NCI-H345 treated with DMSO at 0.1 percent for 48 hours (cell line): ENCODE measurements around the gene TRAPPC10.
"Not testable (repeated sequence)": the region's sequence is repeated elsewhere in the genome, so short reads cannot be mapped to it uniquely, and the experiment has no call there.

Source experiments
- DNase-seq: peaks from one replicate; lab custom pipeline; 2025; ENCODE audit not compliant: unreplicated experiment; lab: John Stamatoyannopoulos, UW

TRAPPC10 gene

DNA sequence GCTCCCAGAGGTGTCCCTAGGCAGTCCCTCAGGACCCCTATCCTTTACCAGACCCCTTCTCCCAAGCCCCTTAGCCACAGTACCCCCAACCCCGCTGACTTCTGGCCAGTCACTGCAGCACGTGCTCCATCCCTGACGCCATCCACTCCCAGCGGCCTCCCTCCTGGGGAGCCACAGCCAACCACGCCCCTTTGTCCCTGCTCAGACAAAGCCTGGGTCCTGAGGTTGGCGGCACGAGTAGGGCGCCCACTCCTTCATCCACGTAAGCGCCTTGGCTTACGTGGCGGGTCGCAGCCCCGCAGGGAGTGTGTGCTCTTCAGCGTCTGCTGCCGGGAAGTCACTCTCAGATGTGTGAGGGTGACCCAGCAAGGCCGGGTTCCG, 128.4 kb downstream of the TRAPPC10 start:
- DNase-seq: not testable (repeated sequence)

DNA sequence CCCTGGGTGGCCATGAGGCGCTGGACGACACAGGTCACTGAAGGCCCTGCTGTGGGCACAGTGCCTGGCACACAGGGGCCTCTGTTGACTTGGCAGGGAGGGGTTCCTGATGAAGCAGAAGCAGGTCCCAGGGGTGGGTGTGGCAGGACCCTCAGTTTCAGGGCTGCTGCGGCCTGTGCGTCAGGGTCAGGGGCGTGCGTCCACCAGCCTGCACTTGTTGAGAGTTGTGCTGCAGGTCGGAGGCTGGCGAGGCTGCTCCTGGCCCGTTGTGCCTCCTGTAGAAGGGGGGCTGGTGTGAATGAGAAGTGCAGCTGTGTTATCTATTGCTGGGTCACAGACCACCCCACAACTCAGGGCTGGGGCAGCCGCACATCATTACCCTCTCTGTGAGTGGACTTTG, 130.4 kb downstream of the TRAPPC10 start:
- DNase-seq: not testable (repeated sequence)

DNA sequence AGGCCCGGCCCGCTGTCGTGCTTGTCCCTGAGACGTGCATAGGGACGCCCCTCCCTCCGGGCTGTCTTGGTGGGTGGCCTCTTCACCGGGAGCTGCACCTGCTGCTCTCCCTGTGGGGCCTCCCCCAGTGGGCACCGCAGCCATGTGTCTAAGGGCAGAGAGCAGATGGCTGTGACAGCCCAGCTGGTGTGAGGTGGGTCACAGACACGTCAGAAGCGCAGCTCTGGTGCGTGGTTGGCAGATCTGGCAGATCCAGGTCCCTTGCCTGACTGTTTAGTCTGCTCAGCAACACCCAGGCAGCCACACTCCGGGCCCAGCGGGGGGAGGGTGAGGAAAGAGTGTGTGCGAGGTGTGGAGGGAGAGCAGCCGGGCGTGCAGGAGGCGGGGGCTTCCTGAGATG, 131.3 kb downstream of the TRAPPC10 start:
- not testable (repeated sequence) for DNase-seq

DNA sequence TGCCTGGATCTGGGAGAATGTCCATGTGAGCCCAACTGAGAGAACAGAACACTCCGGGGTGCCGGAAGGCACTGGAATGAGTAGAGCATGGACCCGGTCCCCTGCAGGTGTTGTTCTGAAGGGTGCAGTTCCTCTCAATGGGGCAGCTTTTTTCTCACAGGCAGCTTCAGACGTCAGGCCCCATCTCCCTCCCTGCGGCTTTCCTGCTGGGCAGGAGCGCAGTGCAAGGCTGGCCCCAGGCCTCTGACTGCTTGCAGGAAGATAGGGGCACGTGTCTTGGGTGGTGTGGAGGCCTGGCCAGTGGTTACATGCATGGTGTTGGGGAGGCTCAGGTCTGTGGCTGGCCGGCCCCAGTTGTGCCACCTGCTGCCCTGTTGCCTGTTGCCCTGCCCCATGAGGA, 131.9 kb downstream of the TRAPPC10 start:
- not testable (repeated sequence) for DNase-seq

DNA sequence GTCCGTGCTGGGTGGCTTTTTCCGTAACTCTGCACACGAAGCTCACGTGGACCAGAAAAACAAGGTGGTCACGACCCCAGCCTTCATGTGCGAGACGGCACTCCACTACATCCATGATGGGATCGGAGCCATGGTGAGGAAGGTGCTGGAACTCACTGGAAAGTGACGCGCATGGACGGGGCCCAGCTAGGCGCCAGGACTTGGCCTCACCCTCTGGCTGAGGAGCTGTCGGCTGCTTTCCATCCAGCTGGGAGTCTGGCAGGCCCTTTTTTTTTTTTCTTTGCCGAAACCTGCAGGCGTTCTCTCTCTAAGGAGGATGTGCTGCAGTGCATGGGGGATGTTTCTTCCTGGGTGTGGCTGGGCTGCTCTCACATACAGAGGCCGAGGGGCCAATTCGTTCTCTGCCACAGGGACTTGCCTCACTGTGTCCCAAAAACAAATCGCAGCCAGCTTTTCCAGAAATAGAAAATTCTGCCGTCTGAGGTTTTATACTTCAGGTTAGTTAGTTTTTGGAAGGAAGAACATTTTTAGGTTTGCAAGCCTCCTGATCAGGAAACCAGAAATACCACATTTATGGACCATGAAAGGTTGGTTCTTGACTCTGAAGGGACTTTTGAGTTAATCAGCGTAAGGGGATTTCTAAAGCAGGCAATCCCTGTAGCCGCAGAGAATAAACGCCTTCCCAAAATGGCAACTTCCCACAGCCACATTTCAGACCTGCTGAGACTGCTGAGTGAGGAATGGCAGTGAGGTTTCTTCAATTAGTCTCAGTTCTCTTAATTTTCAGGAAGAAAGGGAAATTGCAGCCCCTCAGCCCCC, 132.9 kb downstream of the TRAPPC10 start:
- DNase-seq: not testable (repeated sequence)

DNA sequence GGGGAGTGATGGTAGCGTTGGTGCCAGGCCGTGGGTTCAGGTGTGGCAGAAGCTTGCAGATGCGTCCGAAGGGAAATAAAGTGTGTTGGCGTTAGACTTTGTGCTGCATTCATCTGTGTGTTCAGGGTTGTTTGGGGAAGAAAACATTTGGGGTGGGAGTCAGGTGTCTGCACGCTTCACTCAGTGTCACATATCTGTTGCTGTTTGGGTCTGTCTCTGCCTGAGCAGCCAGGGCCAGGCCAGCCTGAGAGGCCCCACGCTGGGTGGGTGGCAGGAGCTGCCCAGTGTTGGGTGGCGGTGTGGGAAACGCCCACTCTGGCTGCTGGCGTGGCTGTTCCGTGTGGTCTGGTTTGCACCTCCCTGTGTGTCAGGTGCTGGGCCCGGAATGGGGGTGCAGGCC, 133.5 kb downstream of the TRAPPC10 start:
- not testable (repeated sequence) for DNase-seq

DNA sequence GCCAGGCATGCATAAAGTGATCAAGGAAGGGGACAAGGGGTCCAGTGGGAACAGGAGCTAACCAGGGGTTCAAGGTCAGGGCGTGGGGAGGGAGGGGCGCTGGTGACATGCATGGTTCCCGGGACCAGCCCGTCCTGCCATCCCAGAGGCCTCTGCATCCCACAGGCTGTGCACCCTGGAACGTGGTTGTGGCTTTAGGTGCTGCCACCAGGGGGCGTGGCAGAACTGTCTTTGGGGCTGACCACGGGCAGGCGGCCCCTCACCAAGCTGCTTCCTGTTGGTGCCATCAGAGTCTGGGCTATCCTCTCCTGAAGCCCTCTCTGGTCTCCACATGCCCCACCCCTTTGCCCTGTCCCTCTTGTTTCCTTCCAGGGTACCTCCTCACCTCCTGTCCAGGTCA, 135.0 kb downstream of the TRAPPC10 start:
- DNase-seq: not testable (repeated sequence)

DNA sequence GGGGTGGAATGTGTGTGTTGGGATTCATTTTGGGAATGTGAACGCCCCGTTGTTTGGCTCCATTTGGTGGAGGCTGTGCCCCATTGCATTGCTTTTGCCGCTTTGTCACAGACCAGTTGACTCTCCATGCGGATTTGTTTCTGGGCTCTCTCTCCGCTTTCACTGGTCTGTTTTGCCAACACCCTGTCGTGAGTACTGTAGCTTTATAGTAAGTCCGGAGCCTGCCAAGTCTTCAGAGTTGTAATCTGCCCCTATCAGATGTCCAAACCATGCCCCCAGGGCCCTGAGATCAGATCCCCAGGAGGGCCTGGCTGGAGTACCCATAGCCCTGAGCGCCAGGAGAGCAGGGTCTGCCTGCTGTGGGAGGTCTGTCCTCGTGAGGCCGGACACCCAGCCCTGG, 138.1 kb downstream of the TRAPPC10 start:
- not testable (repeated sequence) for DNase-seq

DNA sequence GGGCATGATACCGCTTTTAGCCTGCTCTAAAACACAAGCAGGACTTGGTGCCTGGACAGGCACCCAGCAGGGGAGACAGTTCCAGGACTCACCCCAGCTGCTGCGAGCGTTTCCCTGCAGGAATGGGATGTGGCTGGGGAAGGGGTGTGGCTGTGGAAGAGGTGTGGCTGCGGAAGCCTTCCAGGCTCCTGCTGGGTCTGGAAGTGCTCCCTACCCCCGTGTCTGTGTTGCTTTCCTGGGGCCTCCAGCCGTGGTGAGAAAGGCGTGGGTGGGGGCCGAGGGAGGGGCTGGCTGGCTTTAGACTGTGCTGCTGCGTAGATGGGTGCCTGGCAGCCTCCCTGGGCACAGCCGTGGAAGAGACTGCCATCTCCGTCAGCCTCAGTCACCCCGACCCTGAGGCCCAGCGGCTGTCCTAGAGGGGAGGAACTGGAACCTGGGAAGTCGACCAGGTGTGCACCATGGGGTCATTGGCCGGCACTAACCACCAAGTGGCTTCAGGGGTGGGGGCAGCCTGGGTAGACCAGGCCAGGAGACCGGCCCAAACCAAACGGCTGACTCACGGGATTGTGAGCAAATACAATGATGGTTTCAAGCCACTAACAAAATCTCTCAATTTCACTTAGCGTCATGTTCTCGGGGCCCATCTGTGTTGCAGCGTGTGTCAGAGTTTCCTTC, 141.2 kb downstream of the TRAPPC10 start:
- not testable (repeated sequence) for DNase-seq

DNA sequence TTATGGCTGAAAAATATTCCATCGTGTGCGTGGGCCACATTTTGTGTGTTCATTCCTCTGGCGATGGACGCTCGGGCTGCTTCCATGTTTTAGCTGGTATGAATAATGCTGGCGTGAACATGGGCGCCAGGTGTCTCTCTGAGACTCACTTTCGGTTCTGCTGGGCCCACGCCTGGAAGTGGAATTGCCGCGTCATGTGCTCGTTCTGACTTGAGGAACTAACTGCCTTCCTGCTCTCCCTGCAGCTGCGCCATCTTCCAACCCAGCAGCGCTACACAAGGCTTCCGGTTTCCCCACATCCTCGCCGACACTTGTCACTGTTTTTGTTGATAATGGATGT, 141.8 kb downstream of the TRAPPC10 start:
- DNase-seq: not testable (repeated sequence)

DNA sequence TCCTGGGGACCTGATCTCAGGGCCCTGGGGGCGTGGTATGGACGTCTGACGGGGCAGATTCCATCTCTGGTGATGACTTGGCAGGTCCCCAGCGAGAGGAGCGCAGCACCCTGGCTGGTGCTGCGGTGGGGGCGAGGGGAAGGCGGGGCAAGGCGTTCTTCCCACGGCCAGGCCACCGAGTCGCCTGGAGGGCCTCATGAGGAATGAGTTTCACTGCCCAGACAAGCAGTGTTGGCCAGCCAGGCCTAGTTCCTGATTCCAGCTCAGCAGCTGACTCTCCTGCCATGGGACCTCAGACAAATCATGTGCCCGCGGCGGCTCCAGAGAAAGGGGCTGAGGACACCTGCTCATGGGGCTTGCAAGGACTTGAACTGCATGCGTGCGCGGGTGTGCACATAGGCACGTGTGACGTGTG, 142.7 kb downstream of the TRAPPC10 start:
- DNase-seq: not testable (repeated sequence)

DNA sequence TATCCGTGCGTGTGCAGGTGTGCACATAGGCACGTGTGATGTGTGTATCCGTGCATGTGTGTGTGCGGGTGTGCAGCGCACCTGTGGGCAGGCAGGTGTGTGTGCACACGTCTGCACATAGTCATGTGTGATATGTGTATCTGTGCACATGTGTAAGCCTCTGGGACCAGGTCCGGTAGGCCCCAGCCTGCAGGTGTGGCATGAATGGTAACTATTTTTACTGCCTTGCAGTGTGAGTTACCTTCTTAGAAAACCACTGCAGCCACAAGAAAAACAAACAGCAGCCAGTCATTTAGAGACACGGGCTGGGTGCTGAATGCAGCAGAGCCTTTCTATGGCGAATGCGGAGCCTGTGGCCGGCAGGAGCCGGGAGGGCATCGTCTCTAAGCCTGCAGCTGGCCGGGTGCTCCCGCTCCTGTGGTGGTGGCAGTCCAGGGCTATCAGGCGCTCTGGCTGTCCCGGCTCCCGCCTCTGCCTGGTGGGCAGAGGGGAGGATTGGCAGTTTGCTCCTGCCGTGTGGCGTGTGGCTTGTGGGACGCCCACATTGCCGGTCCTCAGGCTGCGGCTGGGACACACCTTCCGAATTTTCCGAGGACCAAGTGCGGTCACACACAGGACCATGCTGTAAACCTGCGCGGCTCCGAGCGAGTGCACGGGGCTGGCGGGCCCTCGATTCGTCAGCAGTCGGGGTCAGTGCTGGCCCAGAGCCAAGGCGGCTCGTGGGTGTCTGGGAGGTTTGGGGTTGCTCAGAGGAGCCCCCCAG, 143.3 kb downstream of the TRAPPC10 start:
- DNase-seq: not testable (repeated sequence)

DNA sequence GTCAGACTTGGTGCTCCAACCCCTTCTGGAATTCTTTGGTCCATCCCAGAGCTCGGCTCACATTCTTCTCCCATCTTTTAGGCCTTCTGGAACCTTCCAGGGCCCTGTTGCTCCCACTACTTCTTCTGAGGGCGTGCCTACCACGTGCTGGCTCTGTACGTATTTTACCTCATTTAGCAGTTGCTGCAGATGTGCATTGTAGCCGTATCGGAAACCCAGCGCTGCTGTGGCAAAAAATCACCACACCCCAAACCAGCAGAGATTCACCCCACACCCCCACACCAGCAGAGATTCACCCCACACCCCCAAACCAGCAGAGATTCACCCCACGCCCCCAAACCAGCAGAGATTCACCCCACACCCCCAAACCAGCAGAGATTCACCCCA, 143.9 kb downstream of the TRAPPC10 start:
- not testable (repeated sequence) for DNase-seq
